HCT116 (cell line): Measurements from ENCODE around the gene TSSK2. TPM values are rescaled to one million over a fixed set of nuclear protein-coding genes. Genes with fewer than 3 reads are reported as not detected.

ENCODE experiments used
- ATAC-seq: fragments of 200-7000 bp; cut with Tn5 transposase; 2 replicates; pipeline ENCODE4 v1.9.1; 2020; ENCODE audit warnings: mild to moderate bottlenecking, moderate library complexity
- BruUV-seq: library from RNA; stranded (reverse); fragments of 400-500 nt; replicated peaks from 2 replicates; lab custom pipeline; 2021; lab: Mats Ljungman, UMichigan
- CTCF ChIA-PET: fragments of 300-600 bp; sonication (Branson Sonifier 250); formaldehyde crosslinking; loops from one replicate; lab custom pipeline; 2021; ENCODE audit warnings: antibody characterized with exemption; lab: Charles Lee
- POLR2A ChIA-PET: fragments of 300-600, 350-600 bp; sonication (Branson Sonifier 250); formaldehyde crosslinking; loops from one replicate; lab custom pipeline; 2021; ENCODE audit warnings: antibody characterized with exemption; lab: Charles Lee
- RAD21 ChIA-PET, 2 experiments: fragments of 300-600 bp; sonication (Branson Sonifier 250); formaldehyde crosslinking; loops; one replicate each; lab custom pipeline; 2023; ENCODE audit warnings: low total read pairs in 2 of 2; ENCODE audit not compliant: uncharacterized antibody in 2 of 2, unreplicated experiment in 2 of 2, low non-redundant PET in 1 of 2; lab: Charles Lee
- DNase-seq: peaks from one replicate; pipeline ENCODE4 v3.0.0-alpha.2; 2010; ENCODE audit warnings: low read depth, low spot score
- H2AFZ ChIP-seq: fragments of 200-600 bp; shearing (Covaris generic), sonication (generic); 2 replicates; pipeline ENCODE4 v1.6.1; 2017; ENCODE audit warnings: low read depth, mixed run types, mixed read lengths, antibody characterized with exemption, low read length; ENCODE audit not compliant: poor library complexity, severe bottlenecking
- H3K27ac ChIP-seq: 2 replicates; pipeline ENCODE4 v1.5.1; 2012; ENCODE audit warnings: low read depth, low read length
- H3K27me3 ChIP-seq: fragments of 200-600 bp; sonication (generic); 2 replicates; pipeline ENCODE4 v1.6.1; 2016; ENCODE audit warnings: mixed run types, low read length, mixed read lengths; ENCODE audit not compliant: insufficient read depth
- H3K36me3 ChIP-seq, 2 experiments: fragments of 200-500 bp in 1 of 2; fragments of 200-600 bp in 1 of 2; sonication (Bioruptor generic) in 1 of 2; sonication (generic) in 1 of 2; 2 replicates each; pipeline versions ENCODE4 v1.5.1 to v1.6.1; 2014 to 2016; ENCODE audit warnings: low read length in 2 of 2, inconsistent platforms in 1 of 2, mixed read lengths in 1 of 2, mixed run types in 1 of 2; ENCODE audit not compliant: insufficient read depth in 2 of 2, control insufficient read depth in 1 of 2
- H3K4me1 ChIP-seq, 2 experiments: fragments of 200-600 bp in 1 of 2; sonication (generic) in 1 of 2; 2 replicates each; pipeline versions ENCODE4 v1.5.1 to v1.6.1; 2012 to 2017; ENCODE audit warnings: low read length in 2 of 2, inconsistent platforms in 1 of 2, mild to moderate bottlenecking in 1 of 2, mixed read lengths in 1 of 2, mixed run types in 1 of 2, moderate library complexity in 1 of 2; ENCODE audit not compliant: insufficient read depth in 2 of 2, control insufficient read depth in 1 of 2
- H3K4me2 ChIP-seq: fragments of 200-600 bp; sonication (generic); 2 replicates; pipeline ENCODE4 v1.6.1; 2017; ENCODE audit warnings: mixed run types, low read length, mixed read lengths
- H3K4me3 ChIP-seq, 2 experiments: fragments of 200-600 bp in 1 of 2; sonication (generic) in 1 of 2; replicated peaks in 1 of 2; 2 replicates each; pipeline ENCODE4 v1.5.1; 2011 to 2016; ENCODE audit warnings: low read length in 2 of 2, control low read depth in 1 of 2, low read depth in 1 of 2, mild to moderate bottlenecking in 1 of 2, mixed read lengths in 1 of 2, mixed run types in 1 of 2
- H3K79me2 ChIP-seq: fragments of 200-600 bp; sonication (generic); 2 replicates; pipeline ENCODE4 v1.6.1; 2017; ENCODE audit warnings: mild to moderate bottlenecking, mixed run types, low read length, moderate library complexity, mixed read lengths; ENCODE audit not compliant: insufficient read depth
- H3K9ac ChIP-seq: fragments of 200-600 bp; sonication (generic); 2 replicates; pipeline ENCODE4 v1.6.1; 2016; ENCODE audit warnings: low read length, mixed read lengths
- H3K9me2 ChIP-seq: fragments of 200-600 bp; sonication (generic), shearing (Covaris generic); 2 replicates; pipeline ENCODE4 v1.6.1; 2017; ENCODE audit warnings: mixed run types, mild to moderate bottlenecking, moderate library complexity; ENCODE audit not compliant: insufficient read depth
- H3K9me3 ChIP-seq, 2 experiments: fragments of 200-500 bp in 1 of 2; fragments of 200-600 bp in 1 of 2; sonication (Bioruptor generic) in 1 of 2; sonication (generic) in 1 of 2; 2 replicates each; pipeline ENCODE4 v1.6.1; 2014 to 2017; ENCODE audit warnings: low read length in 2 of 2, mixed read lengths in 2 of 2, inconsistent platforms in 1 of 2, low read depth in 1 of 2, mild to moderate bottlenecking in 1 of 2, mixed run types in 1 of 2, moderate library complexity in 1 of 2; ENCODE audit not compliant: control insufficient read depth in 1 of 2, insufficient read depth in 1 of 2
- H4K20me1 ChIP-seq: fragments of 200-600 bp; sonication (generic), shearing (Covaris generic); 2 replicates; pipeline ENCODE4 v1.6.1; 2017; ENCODE audit warnings: mixed run types, mild to moderate bottlenecking, moderate library complexity; ENCODE audit not compliant: insufficient read depth
- POLR2AphosphoS5 ChIP-seq: IDR thresholded peaks from 2 replicates; pipeline ENCODE4 v1.6.1; 2011; ENCODE audit warnings: mild to moderate bottlenecking, low read depth, low read length, moderate library complexity
- RAD21 ChIP-seq: IDR thresholded peaks from 2 replicates; pipeline ENCODE4 v1.6.1; 2012; ENCODE audit warnings: low read depth, mild to moderate bottlenecking
- intact Hi-C: fragments of 100-400 bp; cut with micrococcal nuclease; formaldehyde crosslinking; loops from 2 replicates; pipeline ENCODE4 v1.10.0; 2022
- total RNA-seq: library from RNA; stranded (reverse); gene quantifications from one replicate; pipeline ENCODE4 v1.2.1, GENCODE V29; 2021; ENCODE audit not compliant: unreplicated experiment
- TF ChIP-seq, protein P1 (sequence below), 3 experiments: fragments of 200-600 bp in 1 of 3; sonication (generic) in 1 of 3; IDR thresholded peaks in 2 of 3; conservative IDR thresholded peaks in 1 of 3; 2 replicates each; pipeline ENCODE4 v1.5.1; 2012 to 2017; ENCODE audit warnings: low read depth in 2 of 3, low read length in 2 of 3, antibody characterized with exemption in 1 of 3, borderline replicate concordance in 1 of 3, control low read depth in 1 of 3, mild to moderate bottlenecking in 1 of 3, mixed read lengths in 1 of 3, mixed run types in 1 of 3, moderate library complexity in 1 of 3; ENCODE audit not compliant: insufficient read depth in 1 of 3

TSSK2 gene
- total RNA-seq, 1 experiment from 2014 or later, result not detected

DNA sequence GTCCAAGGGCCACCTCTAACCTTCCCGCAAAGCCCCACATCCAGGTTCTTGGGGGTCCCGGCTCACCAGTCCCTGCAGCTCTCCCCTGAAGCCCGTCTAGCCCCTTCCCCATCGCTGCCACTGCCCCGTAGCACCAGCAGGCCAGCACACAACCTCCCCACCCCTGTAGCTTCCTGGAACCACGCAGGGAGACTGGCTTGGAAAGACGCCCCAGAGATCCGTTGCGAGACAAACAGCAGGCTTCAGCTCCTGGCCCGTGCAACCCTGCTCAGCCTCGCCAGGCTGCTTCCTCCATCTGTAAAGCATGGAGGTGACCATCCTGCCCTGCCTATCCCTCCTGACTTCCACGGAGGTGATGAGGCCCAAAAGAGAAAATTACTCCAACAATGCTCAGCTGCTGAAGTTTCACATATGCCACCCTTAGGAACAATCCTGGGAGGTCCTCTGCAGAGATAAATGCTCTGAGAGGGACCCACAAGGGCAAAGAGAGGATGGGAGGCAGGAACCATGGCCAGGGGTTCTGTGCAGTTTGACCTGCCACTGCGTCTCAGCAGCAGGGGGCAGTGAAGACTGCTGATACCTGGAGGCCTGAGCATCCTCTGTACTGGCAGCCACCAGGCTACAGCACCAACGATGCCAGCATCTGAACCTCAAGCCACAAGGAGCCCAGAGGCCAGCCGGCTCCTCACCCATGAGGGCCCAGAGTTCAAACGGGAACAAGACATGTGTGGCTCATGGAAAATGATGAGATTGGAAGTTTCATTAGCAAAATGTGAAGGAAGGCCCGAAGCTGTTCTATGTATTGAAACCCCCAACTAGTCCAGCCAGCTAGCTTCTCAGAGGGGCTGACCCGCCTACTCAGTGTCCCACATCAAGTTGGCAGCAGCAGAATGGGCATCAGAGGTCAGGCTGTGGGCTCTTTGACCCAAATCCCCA lies 25.0 kb upstream of the TSSK2 start:
- peaks cover 92% of the 10 kb centered on the region for H3K79me2 ChIP-seq
- ATAC-seq (peak; percentile 83), DNase-seq (no peak)
- TF ChIP-seq, protein P1, sequence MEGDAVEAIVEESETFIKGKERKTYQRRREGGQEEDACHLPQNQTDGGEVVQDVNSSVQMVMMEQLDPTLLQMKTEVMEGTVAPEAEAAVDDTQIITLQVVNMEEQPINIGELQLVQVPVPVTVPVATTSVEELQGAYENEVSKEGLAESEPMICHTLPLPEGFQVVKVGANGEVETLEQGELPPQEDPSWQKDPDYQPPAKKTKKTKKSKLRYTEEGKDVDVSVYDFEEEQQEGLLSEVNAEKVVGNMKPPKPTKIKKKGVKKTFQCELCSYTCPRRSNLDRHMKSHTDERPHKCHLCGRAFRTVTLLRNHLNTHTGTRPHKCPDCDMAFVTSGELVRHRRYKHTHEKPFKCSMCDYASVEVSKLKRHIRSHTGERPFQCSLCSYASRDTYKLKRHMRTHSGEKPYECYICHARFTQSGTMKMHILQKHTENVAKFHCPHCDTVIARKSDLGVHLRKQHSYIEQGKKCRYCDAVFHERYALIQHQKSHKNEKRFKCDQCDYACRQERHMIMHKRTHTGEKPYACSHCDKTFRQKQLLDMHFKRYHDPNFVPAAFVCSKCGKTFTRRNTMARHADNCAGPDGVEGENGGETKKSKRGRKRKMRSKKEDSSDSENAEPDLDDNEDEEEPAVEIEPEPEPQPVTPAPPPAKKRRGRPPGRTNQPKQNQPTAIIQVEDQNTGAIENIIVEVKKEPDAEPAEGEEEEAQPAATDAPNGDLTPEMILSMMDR (IDR thresholded peaks at IDR 0.05 in 2 of 3, conservative IDR thresholded peaks at IDR 0.05 in 1 of 3; ENCODE audit: borderline replicate concordance in 1 of 3, insufficient read depth in 1 of 3, low read depth in 2 of 3, low read length in 2 of 3), result peak in 2 of 3 experiments; percentile 41 to 50; a peak in 4 of 6 replicates
- peak; percentile 25; the same call in 1 of the 2 replicates for TF ChIP-seq RAD21
- no peak for TF ChIP-seq POLR2AphosphoS5
- POLR2A ChIA-PET, result no interaction called here
- H3K4me3 ChIP-seq, result no peak overlapping the region
- RAD21 ChIA-PET, result no interaction called here
- no peaks in the 10 kb centered on the region for H3K9me2 ChIP-seq
- H3K9ac ChIP-seq, result no peak overlapping the region
- CTCF ChIA-PET, result no interaction called here
- no peak overlapping the region for H2AFZ ChIP-seq
- H3K4me1 ChIP-seq, result no peaks in the 10 kb centered on the region
- intact Hi-C loops, result no loop called here
- no peak overlapping the region for H3K27ac ChIP-seq
- no peak overlapping the region for H3K4me2 ChIP-seq
- no peaks in the 10 kb centered on the region for H3K27me3 ChIP-seq
- BruUV-seq, result no TSS peak
- no peaks in the 10 kb centered on the region for H4K20me1 ChIP-seq
- no peaks in the 10 kb centered on the region for H3K36me3 ChIP-seq
- no peaks in the 10 kb centered on the region for H3K9me3 ChIP-seq
